VCaP (cell line): ENCODE results near the gene RNU1-2.
"Not testable (repeated sequence)": the region's sequence is repeated elsewhere in the genome, so short reads cannot be mapped to it uniquely, and the experiment has no call there.

Source experiments
- H3K27ac ChIP-seq: fragments of 450-650 bp; 2 replicates; pipeline ENCODE4 v1.5.1; 2017
- CTCF ChIP-seq: fragments of 450-650 bp; conservative IDR thresholded peaks from 2 replicates; pipeline ENCODE4 v1.5.1; 2017; ENCODE audit warnings: mild to moderate bottlenecking, moderate library complexity

RNU1-2 gene

GRCh38 chr1:16924919-16925477 lies 29.2 kb downstream of the RNU1-2 start:
- TF ChIP-seq CTCF, result peak; percentile 10; the same call in 1 of the 2 replicates
- no peak overlapping the region for H3K27ac ChIP-seq

- TF ChIP-seq CTCF, result no peak
- H3K27ac ChIP-seq, result no peak overlapping the region
These were observed 30.1 kb downstream of the RNU1-2 start for GRCh38 chr1:16925635-16926490.

- H3K27ac ChIP-seq, result no peak overlapping the region
- TF ChIP-seq CTCF, result no peak
These were observed 30.8 kb downstream of the RNU1-2 start for GRCh38 chr1:16926491-16927073.

GRCh38 chr1:16927256-16927655 lies 31.5 kb downstream of the RNU1-2 start:
- no peak overlapping the region for H3K27ac ChIP-seq
- no peak for TF ChIP-seq CTCF

GRCh38 chr1:16927711-16928485 lies 32.1 kb downstream of the RNU1-2 start:
- H3K27ac ChIP-seq, result no peak overlapping the region
- TF ChIP-seq CTCF, result no peak

- H3K27ac ChIP-seq, result not testable (repeated sequence)
These were observed 33.6 kb downstream of the RNU1-2 start for GRCh38 chr1:16929146-16930041.

- H3K27ac ChIP-seq, result not testable (repeated sequence)
These were observed 35.6 kb downstream of the RNU1-2 start for GRCh38 chr1:16931206-16931934.

- not testable (repeated sequence) for H3K27ac ChIP-seq
These were observed 38.2 kb downstream of the RNU1-2 start for GRCh38 chr1:16933945-16934344.

- not testable (repeated sequence) for H3K27ac ChIP-seq
These were observed 40.8 kb downstream of the RNU1-2 start for GRCh38 chr1:16936580-16936979.
